22Rv1 (cell line): ENCODE results near the gene KRTAP4-1.

ENCODE experiments used
- CTCF ChIP-seq: fragments of 450-650 bp; IDR thresholded peaks from 2 replicates; pipeline ENCODE4 v1.5.1; 2017; ENCODE audit warnings: mild to moderate bottlenecking
- ZFX ChIP-seq: fragments of 450-650 bp; IDR thresholded peaks from 2 replicates; pipeline ENCODE4 v1.6.1; 2017; ENCODE audit warnings: antibody characterized with exemption, borderline replicate concordance

GRCh38 chr17:41153856-41154255 lies 30.9 kb downstream of the KRTAP4-1 start:
- TF ChIP-seq CTCF (no peak), ZFX (no peak)
